ENCODE data around the gene KNTC1. TPM values are rescaled to one million over a fixed set of nuclear protein-coding genes. Genes with fewer than 3 reads are reported as not detected.
A peak's percentile ranks its signal among the peaks of the same experiment; 100 is the strongest.

KNTC1 gene
- total RNA-seq, 1 experiment from 2014 or later, result 67.7 TPM

DNA sequence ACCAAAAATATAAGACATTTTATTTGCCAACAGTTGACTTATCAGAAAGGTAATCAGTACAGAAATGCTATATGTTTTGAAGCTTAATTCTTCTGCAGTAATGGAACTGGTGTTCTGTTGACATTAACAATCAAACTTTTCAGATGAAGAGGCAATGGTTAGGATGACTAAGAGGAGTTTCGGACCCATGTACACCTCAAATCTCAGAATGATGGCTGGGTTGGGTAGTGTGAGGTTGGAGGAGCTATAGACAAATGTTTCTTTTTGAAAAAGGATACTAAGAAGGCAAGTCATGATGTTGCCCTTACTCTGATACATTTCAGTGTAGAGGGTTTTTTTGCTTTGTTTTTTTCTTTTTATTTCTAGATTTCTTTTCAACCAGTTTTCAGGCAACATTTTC lies 66.9 kb downstream of the KNTC1 start:
- Histone ChIP-seq H3F3A (ENCODE audit: insufficient read depth, low read depth) (no peaks in the 10 kb centered on the region; the same call in 1 of the 2 replicates), H3K79me2 (ENCODE audit: low read depth) (no peaks in the 10 kb centered on the region), H3K9me2 (ENCODE audit: insufficient read depth) (no peaks in the 10 kb centered on the region), H2AFZ (no peak overlapping the region), H3K4me3 (no peak overlapping the region), H3K4me1 (replicated peaks; ENCODE audit: insufficient read depth) (no peaks in the 10 kb centered on the region), H3K9me3 (ENCODE audit: insufficient read depth, low read depth) (no peaks in the 10 kb centered on the region), H3K36me3 (ENCODE audit: low read depth) (peaks cover 2% of the 10 kb centered on the region; the same call in 1 of the 2 replicates), H3K27ac (no peak overlapping the region), H3K4me2 (no peak overlapping the region), H4K20me1 (ENCODE audit: insufficient read depth) (no peaks in the 10 kb centered on the region), H3K27me3 (ENCODE audit: insufficient read depth, low read depth) (no peaks in the 10 kb centered on the region)
- intact Hi-C loops (cut with micrococcal nuclease; ENCODE audit: unreplicated experiment), result no loop called here
- POLR2A ChIA-PET (ENCODE audit: unreplicated experiment), result interaction anchor here (0.6 kb wide), 1 partner anchor 600 kb away, joined by 15 read pairs; no protein-coding TSS in a partner anchor
- CTCF ChIA-PET, result no interaction called here
- BruUV-seq (replicated peaks), result TSS peak; percentile 8
- TF ChIP-seq CTCF (conservative IDR thresholded peaks at IDR 0.05) (no peak), EZH2 (IDR thresholded peaks at IDR 0.05; ENCODE audit: low read depth) (no peak)
- DNase-seq, result no peak

- TF ChIP-seq EZH2 (IDR thresholded peaks at IDR 0.05; ENCODE audit: low read depth) (no peak), CTCF (conservative IDR thresholded peaks at IDR 0.05) (no peak)
Measured at GRCh38 chr12:122596838-122597237, 69.8 kb downstream of the KNTC1 start.

GRCh38 chr12:122602456-122602855 lies 75.4 kb downstream of the KNTC1 start:
- no peaks in the 10 kb centered on the region for H3K79me2 ChIP-seq (ENCODE audit: low read depth)
- H3K4me3 ChIP-seq, result no peak overlapping the region
- no peak overlapping the region for H3K4me2 ChIP-seq
- POLR2A ChIA-PET (ENCODE audit: unreplicated experiment), result interaction anchor here (0.6 kb wide), 1 partner anchor 20 kb away, joined by 4 read pairs; no protein-coding TSS in a partner anchor
- H3K9me3 ChIP-seq (ENCODE audit: insufficient read depth, low read depth), result no peaks in the 10 kb centered on the region
- H3K27me3 ChIP-seq (ENCODE audit: insufficient read depth, low read depth), result no peaks in the 10 kb centered on the region
- H4K20me1 ChIP-seq (ENCODE audit: insufficient read depth), result no peaks in the 10 kb centered on the region
- H2AFZ ChIP-seq, result no peak overlapping the region
- H3K9me2 ChIP-seq (ENCODE audit: insufficient read depth), result no peaks in the 10 kb centered on the region
- no peaks in the 10 kb centered on the region for H3K36me3 ChIP-seq (ENCODE audit: low read depth)
- TF ChIP-seq EZH2 (IDR thresholded peaks at IDR 0.05; ENCODE audit: low read depth), result no peak
- no TSS peak for BruUV-seq (replicated peaks)
- H3F3A ChIP-seq (ENCODE audit: insufficient read depth, low read depth), result no peaks in the 10 kb centered on the region; the same call in 1 of the 2 replicates
- no peak for DNase-seq
- CTCF ChIA-PET, result no interaction called here
- no peak overlapping the region for H3K27ac ChIP-seq
- no peaks in the 10 kb centered on the region for H3K4me1 ChIP-seq (replicated peaks; ENCODE audit: insufficient read depth)
- intact Hi-C loops (cut with micrococcal nuclease; ENCODE audit: unreplicated experiment), result no loop called here

More at GRCh38 chr12:122596838-122597237, 69.8 kb downstream of the KNTC1 start:
- CTCF ChIA-PET, result no interaction called here
- intact Hi-C loops (cut with micrococcal nuclease; ENCODE audit: unreplicated experiment), result no loop called here
- Histone ChIP-seq H3K4me1 (replicated peaks; ENCODE audit: insufficient read depth) (no peaks in the 10 kb centered on the region), H3K9me3 (ENCODE audit: insufficient read depth, low read depth) (no peaks in the 10 kb centered on the region), H3K9me2 (ENCODE audit: insufficient read depth) (no peaks in the 10 kb centered on the region), H3K27ac (no peak overlapping the region), H3K36me3 (ENCODE audit: low read depth) (no peaks in the 10 kb centered on the region), H2AFZ (no peak overlapping the region), H3K4me2 (no peak overlapping the region), H3F3A (ENCODE audit: insufficient read depth, low read depth) (no peaks in the 10 kb centered on the region; the same call in 1 of the 2 replicates), H3K27me3 (ENCODE audit: insufficient read depth, low read depth) (no peaks in the 10 kb centered on the region), H3K4me3 (no peak overlapping the region), H4K20me1 (ENCODE audit: insufficient read depth) (no peaks in the 10 kb centered on the region), H3K79me2 (ENCODE audit: low read depth) (no peaks in the 10 kb centered on the region)
- POLR2A ChIA-PET (ENCODE audit: unreplicated experiment), result no interaction called here
- BruUV-seq (replicated peaks), result no TSS peak
- no peak for DNase-seq

DNA sequence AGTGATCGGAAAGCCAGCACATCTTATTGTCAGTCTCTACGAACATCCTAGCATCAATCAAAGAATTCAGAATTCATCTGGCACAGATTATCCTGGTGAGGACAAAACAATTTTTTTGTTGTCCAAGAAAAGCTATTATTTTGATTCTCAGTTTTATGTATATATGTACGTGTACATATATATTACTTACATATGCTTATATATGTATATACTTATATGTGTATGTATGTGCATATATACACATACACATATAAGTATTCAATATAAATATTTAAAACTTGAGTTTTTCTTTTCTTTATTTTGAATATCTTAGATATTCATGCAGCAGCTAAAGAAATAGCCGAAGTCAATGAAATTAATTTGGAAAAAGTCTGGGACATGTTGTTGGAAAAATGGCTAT lies 77.9 kb downstream of the KNTC1 start:
- H3K27ac ChIP-seq, result no peak overlapping the region
- H3F3A ChIP-seq (ENCODE audit: insufficient read depth, low read depth), result no peaks in the 10 kb centered on the region; the same call in 1 of the 2 replicates
- no peaks in the 10 kb centered on the region for H3K79me2 ChIP-seq (ENCODE audit: low read depth)
- TF ChIP-seq EZH2 (IDR thresholded peaks at IDR 0.05; ENCODE audit: low read depth), result no peak
- TF ChIP-seq CTCF (conservative IDR thresholded peaks at IDR 0.05), result no peak
- H3K36me3 ChIP-seq (ENCODE audit: low read depth), result 0 out of 2 replicates have a peak, but pooled peaks cover 5% of the 10 kb centered on the region
- intact Hi-C loops (cut with micrococcal nuclease; ENCODE audit: unreplicated experiment), result no loop called here
- H3K4me2 ChIP-seq, result no peak overlapping the region
- H3K4me1 ChIP-seq (replicated peaks; ENCODE audit: insufficient read depth), result no peaks in the 10 kb centered on the region
- POLR2A ChIA-PET (ENCODE audit: unreplicated experiment), result no interaction called here
- H3K9me3 ChIP-seq (ENCODE audit: insufficient read depth, low read depth), result no peaks in the 10 kb centered on the region
- no peaks in the 10 kb centered on the region for H3K9me2 ChIP-seq (ENCODE audit: insufficient read depth)
- H3K27me3 ChIP-seq (ENCODE audit: insufficient read depth, low read depth), result no peaks in the 10 kb centered on the region
- H2AFZ ChIP-seq, result no peak overlapping the region
- no peaks in the 10 kb centered on the region for H4K20me1 ChIP-seq (ENCODE audit: insufficient read depth)
- CTCF ChIA-PET, result interaction anchor here (0.5 kb wide), 1 partner anchor 128 kb away, joined by 5 read pairs; no protein-coding TSS in a partner anchor
- H3K4me3 ChIP-seq, result no peak overlapping the region
- BruUV-seq (replicated peaks), result no TSS peak
- no peak for DNase-seq
